Esophagus squamous epithelium (tissue), 5 donors: ENCODE results near the gene MEIS2. TPM values are rescaled to one million over a fixed set of nuclear protein-coding genes. Genes with fewer than 3 reads are reported as not detected.

Source experiments
- DNase-seq: peaks from one replicate; lab custom pipeline; 2025; lab: John Stamatoyannopoulos, UW
- H3K27ac ChIP-seq, 4 donors: fragments of 200-600 bp; sonication (generic); one replicate each; pipeline ENCODE4 v1.5.1; 2016 to 2019; ENCODE audit warnings: mild to moderate bottlenecking in 1 of 4
- H3K27me3 ChIP-seq, 4 donors: fragments of 200-600 bp; sonication (generic); 1 replicate in 3 of 4; 2 replicates in 1 of 4; pipeline versions ENCODE4 v1.5.1 to v1.6.0; 2017 to 2021; ENCODE audit warnings: antibody characterized with exemption in 1 of 4
- H3K36me3 ChIP-seq, 3 donors: fragments of 200-600 bp; sonication (generic); one replicate each; pipeline ENCODE4 v1.5.1; 2016 to 2019
- H3K4me1 ChIP-seq, 3 donors: fragments of 200-600 bp; sonication (generic); one replicate each; pipeline ENCODE4 v1.5.1; 2017 to 2019
- H3K4me3 ChIP-seq, 4 donors: fragments of 200-600 bp; sonication (generic); 1 replicate in 3 of 4; 2 replicates in 1 of 4; pipeline ENCODE4 v1.5.1; 2016 to 2019; ENCODE audit warnings: mild to moderate bottlenecking in 2 of 4, moderate library complexity in 1 of 4
- H3K9me3 ChIP-seq, 3 donors: fragments of 200-600 bp; sonication (generic); one replicate each; pipeline ENCODE4 v1.5.1; 2016 to 2019
- POLR2A ChIP-seq, 4 donors: fragments of 450-650 bp; IDR thresholded peaks; one replicate each; pipeline ENCODE4 v1.6.1; 2017; ENCODE audit warnings: antibody characterized with exemption in 4 of 4, mild to moderate bottlenecking in 4 of 4, moderate library complexity in 3 of 4
- WGBS, 2 donors: methylation state at CpG; one replicate each; pipeline ENCODE4 v1.1.5; 2018; 5-methylcytosine and 5-hydroxymethylcytosine counted together
- intact Hi-C: fragments of 100-400 bp; cut with DNase I; formaldehyde crosslinking; loops from one replicate; pipeline ENCODE4 v1.15.0; 2022
- total RNA-seq, 4 donors: library from RNA; depleted of rRNA; stranded (reverse); fragments of >200 nt; gene quantifications; one replicate each; pipeline ENCODE4 v1.1.0, GENCODE V29; 2016
- TF ChIP-seq, protein P1 (sequence below), 6 experiments: fragments of 450-650 bp in 4 of 6; fragments of 200-600 bp in 2 of 6; sonication (generic) in 2 of 6; IDR thresholded peaks; one replicate each; pipeline ENCODE4 v1.5.1; 2016 to 2019; ENCODE audit warnings: antibody characterized with exemption in 6 of 6, mild to moderate bottlenecking in 4 of 6, moderate library complexity in 4 of 6
- donor health status: DM: yes; HTN: yes; CAD: no.

MEIS2 gene
- total RNA-seq, 4 donors from 2014 or later: 6.6 to 26.3 (median 9.9) TPM

DNA sequence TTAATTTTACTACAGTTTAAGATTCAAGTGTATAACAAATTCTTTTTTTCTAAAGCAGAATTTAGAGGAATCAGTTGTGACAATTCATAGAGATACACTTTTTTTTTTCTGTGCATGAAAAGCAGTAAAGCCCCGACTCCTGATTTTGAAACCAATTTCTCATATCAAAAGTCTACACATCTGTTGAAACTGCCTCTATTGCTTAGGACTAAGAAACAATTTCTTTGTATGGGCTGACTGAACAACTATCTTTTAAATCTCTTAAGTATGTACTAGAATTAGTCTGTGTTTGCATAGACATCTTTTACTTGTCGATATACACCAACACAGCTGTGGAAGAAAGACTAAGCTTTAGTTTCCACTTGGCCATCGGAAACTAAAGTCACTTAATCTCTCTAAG is 127.6 kb downstream of the MEIS2 start:
- no peaks in the 10 kb centered on the region for H3K9me3 ChIP-seq
- TF ChIP-seq, protein P1, sequence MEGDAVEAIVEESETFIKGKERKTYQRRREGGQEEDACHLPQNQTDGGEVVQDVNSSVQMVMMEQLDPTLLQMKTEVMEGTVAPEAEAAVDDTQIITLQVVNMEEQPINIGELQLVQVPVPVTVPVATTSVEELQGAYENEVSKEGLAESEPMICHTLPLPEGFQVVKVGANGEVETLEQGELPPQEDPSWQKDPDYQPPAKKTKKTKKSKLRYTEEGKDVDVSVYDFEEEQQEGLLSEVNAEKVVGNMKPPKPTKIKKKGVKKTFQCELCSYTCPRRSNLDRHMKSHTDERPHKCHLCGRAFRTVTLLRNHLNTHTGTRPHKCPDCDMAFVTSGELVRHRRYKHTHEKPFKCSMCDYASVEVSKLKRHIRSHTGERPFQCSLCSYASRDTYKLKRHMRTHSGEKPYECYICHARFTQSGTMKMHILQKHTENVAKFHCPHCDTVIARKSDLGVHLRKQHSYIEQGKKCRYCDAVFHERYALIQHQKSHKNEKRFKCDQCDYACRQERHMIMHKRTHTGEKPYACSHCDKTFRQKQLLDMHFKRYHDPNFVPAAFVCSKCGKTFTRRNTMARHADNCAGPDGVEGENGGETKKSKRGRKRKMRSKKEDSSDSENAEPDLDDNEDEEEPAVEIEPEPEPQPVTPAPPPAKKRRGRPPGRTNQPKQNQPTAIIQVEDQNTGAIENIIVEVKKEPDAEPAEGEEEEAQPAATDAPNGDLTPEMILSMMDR (IDR thresholded peaks at IDR 0.05): no peak
- no peak for TF ChIP-seq POLR2A (IDR thresholded peaks at IDR 0.05)
- H3K4me3 ChIP-seq: no peak overlapping the region
- H3K27ac ChIP-seq: no peak overlapping the region
- DNase-seq: no peak
- H3K4me1 ChIP-seq: no peaks in the 10 kb centered on the region
- WGBS, 2 donors: 72 to 74% methylated on average over 3 of the region's 3 CpGs
- no peaks in the 10 kb centered on the region for H3K27me3 ChIP-seq
- intact Hi-C loops: no loop called here
- H3K36me3 ChIP-seq: no peaks in the 10 kb centered on the region

DNA sequence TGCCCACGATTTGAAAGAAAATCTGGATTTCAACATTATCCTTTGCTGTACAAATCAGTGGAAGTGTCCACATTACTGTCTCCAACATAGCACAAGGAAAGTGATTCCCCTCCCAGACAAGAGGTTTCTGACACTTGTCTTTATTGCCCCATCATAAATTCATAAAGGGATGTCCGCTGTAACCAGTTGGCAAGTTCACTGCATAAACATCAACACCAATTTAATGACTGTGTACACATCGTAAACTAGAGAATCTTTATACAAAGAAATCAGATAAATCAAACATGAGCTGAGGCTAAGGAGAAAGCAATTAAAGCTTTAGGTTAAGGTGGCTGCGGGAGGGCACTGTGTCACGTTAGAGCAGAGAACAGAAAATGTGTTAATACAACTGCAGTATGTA is 129.8 kb downstream of the MEIS2 start:
- Histone ChIP-seq H3K27me3 (no peaks in the 10 kb centered on the region), H3K4me1 (peaks cover 0 to 6% (median 0%) of the 10 kb centered on the region in 3 donors), H3K36me3 (no peaks in the 10 kb centered on the region), H3K27ac (no peak overlapping the region), H3K4me3 (no peak overlapping the region), H3K9me3 (no peaks in the 10 kb centered on the region)
- no peak for DNase-seq
- WGBS, 2 donors: 90 to 92% methylated on average over 5 of the region's 5 CpGs
- intact Hi-C loops: no loop called here
- TF ChIP-seq, protein P1 (IDR thresholded peaks at IDR 0.05): no peak
- no peak for TF ChIP-seq POLR2A (IDR thresholded peaks at IDR 0.05)

DNA sequence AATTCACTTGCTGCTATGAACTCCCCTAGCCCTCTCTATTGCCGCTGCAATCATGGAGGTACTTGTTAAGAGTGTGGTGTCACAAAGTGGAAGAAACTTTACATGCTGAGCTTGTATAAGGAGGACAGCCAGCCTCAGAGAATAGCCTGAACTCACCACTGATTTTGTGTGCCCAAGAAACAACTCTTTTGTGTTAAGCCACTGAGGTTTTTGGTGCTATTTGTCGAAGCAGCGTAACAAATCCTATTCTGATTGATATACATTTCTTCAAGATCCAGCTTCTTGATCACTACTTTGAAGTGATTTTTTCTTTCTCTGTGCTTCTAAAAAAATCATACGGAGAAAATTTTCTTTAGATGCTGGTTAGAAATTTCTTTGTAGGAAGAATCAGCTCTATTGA is 132.4 kb downstream of the MEIS2 start:
- Histone ChIP-seq H3K27ac (no peak overlapping the region), H3K27me3 (no peaks in the 10 kb centered on the region), H3K36me3 (no peaks in the 10 kb centered on the region), H3K4me3 (no peak overlapping the region), H3K9me3 (no peaks in the 10 kb centered on the region), H3K4me1 (peaks cover 0 to 6% (median 0%) of the 10 kb centered on the region in 3 donors)
- DNase-seq: no peak
- TF ChIP-seq, protein P1 (IDR thresholded peaks at IDR 0.05): no peak
- TF ChIP-seq POLR2A (IDR thresholded peaks at IDR 0.05): no peak
- WGBS, 2 donors: 98% methylated on average over 4 of the region's 4 CpGs
- intact Hi-C loops: no loop called here

DNA sequence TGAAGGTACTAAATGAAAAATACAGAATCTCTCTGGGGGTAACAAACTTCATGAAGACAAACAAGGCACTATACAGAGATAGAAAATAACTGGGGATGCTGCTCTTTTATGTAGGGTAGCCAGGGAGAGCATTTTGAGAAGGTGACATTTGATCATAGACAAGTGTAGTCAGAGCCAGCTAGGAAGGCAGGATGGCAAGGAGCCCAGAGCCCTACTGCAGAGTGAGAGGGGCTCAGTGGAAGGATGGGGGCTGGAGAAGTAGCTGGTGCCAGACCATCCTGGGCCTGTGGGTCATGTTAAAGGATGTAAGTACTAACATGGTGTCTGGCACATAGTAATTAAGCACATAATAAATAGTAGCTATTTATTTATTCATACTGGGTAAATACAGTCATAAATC is 133.6 kb downstream of the MEIS2 start:
- H3K9me3 ChIP-seq: no peaks in the 10 kb centered on the region
- H3K27ac ChIP-seq: no peak overlapping the region
- H3K27me3 ChIP-seq: no peaks in the 10 kb centered on the region
- peaks cover 0 to 6% (median 0%) of the 10 kb centered on the region in 3 donors for H3K4me1 ChIP-seq
- H3K4me3 ChIP-seq: no peak overlapping the region
- TF ChIP-seq POLR2A (IDR thresholded peaks at IDR 0.05): no peak
- TF ChIP-seq, protein P1 (IDR thresholded peaks at IDR 0.05): no peak
- no peaks in the 10 kb centered on the region for H3K36me3 ChIP-seq
- intact Hi-C loops: no loop called here
- no peak for DNase-seq

DNA sequence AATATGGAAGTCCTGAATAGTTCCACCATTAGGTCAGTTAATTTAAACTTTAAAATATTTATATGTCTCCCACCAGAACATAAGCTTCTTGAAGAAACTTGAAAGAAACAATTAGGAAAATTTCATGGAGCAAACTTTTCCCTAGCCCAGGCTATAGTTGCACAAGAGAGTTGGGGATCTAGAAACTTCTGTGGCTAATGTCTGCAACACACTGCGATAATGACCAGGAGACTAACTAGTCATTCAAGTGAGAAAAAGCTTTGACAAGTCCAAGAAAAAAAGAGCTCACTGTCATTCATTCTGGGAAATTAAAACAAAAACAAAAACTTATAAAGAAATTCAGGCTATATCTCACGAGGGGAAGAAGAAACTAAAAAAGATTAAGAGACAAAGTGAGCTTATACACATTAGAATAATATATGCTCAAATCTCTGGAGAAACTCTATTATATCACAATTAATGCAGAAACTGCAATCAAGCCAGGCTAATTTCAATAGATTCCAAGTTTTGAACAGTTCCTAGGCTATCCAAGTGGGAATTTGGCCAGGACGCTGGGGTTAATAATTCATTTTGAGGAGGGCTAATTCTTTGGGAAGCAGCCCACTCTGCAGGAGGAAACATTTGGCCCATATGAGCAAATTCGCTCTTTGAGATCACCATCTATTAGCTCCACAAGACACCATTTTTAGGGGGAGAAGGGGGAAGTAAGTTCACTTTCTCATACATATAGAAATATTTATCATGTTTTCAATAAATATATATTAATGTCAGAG is 134.6 kb downstream of the MEIS2 start:
- no peak overlapping the region for H3K27ac ChIP-seq
- no peak overlapping the region for H3K4me3 ChIP-seq
- no peaks in the 10 kb centered on the region for H3K9me3 ChIP-seq
- intact Hi-C loops: no loop called here
- H3K27me3 ChIP-seq: no peaks in the 10 kb centered on the region
- H3K4me1 ChIP-seq: peaks cover 0 to 6% (median 0%) of the 10 kb centered on the region in 3 donors
- DNase-seq: no peak
- 71 to 76% methylated on average over 4 of the region's 4 CpGs for whole genome bisulfite sequencing, 2 donors
- TF ChIP-seq, protein P1 (IDR thresholded peaks at IDR 0.05): no peak
- TF ChIP-seq POLR2A (IDR thresholded peaks at IDR 0.05): no peak
- no peaks in the 10 kb centered on the region for H3K36me3 ChIP-seq
